GM18499 (cell line): ENCODE data around the gene COPS9.

Experiments
- ATAC-seq: cut with Tn5 transposase; IDR thresholded peaks from one replicate; pipeline ENCODE4 v1.9.1; 2021; ENCODE audit warnings: moderate number of reproducible peaks; ENCODE audit not compliant: insufficient read depth, unreplicated experiment

Gene COPS9

DNA sequence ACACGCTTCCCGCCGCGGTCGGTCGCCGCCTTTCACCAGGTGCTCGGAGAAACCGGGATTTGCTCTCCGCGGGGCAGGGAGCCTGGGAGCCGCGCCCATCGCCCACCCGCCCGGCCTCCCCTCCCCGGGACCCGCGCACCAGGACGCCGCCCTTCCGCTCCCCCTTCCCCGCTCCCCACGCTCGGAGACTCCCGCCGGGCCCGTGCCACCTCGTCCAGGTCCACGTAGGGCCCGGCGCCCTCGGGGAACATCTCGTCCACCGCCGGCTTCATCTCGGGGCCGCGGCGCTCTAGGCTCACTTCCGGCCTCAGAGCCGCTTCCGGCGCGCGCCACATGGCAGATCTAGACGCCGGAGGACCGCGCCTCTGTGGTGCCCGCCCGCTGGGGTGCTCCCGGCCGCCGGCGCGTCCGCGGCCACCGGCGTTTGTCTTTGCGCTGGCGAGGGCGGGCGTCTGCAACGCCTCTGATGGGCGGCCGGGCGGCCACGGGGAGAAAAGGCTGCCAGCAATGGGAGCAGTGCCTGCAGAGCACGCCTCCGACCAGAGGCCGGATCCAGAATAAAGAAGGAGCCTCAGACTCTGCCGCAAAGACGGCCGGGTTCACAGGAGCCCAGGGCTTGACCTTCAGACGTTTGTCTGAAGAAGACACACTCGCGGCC is at the start of gene COPS9:
COPS9 (minus strand) TSS at position 293 of the 658 bp plus-strand sequence; CDS start at position 272, 21 bp downstream.
- no peak for ATAC-seq

DNA sequence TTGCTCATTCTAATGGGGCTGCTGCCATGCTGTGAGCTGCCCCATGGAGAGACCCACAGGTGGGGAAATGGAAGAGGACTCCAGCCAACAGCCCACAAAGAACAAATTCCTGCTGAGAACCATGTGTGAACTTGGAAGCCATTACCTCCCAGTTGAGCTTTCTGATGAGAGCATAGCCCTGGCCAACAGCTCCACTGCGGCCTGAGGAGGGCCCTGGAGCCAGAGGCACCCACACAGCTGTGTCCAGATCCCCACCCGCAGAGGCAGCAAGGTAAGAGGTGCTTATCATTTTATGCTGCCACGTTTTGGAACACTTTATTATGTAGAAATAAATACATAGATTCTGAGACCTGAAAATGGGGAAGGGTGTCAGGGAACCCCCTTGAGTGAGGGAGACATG is 48.6 kb upstream of the COPS9 start:
- ATAC-seq, result no peak

DNA sequence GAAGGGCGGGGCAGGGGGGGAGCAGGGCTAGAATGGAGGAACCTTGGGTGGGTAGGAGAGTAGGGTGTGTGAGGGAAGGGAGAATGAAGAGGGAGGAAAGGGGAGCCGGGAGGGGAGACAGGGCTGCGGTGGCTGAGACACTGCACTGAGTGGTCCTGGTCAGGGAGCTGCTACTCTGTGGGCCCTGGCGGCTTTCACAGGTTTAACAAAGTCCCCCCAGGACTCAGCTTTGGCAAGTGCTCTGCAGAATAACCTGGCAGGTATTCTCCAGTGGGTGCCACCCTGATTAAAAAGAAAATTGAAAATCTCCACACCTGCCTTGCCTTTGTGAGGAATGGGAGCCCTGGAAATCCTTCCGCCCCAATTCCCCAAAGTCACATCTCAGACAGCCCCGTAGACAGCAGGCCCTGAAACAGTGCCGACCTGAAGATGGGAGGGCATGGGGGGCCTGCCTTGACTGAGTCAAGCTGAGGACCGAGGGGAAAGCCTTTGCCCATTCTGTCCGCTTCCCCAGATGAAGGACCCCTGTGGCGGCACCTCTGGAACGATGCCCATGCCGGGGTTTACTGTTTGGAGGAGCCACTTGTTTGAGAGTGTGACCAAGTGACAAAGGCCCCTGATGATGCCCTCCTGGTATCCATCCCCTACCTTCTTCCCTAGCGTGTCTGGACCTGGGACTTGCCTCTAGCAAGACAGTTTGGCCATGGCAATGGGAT is 47.9 kb upstream of the COPS9 start:
- ATAC-seq, result no peak

DNA sequence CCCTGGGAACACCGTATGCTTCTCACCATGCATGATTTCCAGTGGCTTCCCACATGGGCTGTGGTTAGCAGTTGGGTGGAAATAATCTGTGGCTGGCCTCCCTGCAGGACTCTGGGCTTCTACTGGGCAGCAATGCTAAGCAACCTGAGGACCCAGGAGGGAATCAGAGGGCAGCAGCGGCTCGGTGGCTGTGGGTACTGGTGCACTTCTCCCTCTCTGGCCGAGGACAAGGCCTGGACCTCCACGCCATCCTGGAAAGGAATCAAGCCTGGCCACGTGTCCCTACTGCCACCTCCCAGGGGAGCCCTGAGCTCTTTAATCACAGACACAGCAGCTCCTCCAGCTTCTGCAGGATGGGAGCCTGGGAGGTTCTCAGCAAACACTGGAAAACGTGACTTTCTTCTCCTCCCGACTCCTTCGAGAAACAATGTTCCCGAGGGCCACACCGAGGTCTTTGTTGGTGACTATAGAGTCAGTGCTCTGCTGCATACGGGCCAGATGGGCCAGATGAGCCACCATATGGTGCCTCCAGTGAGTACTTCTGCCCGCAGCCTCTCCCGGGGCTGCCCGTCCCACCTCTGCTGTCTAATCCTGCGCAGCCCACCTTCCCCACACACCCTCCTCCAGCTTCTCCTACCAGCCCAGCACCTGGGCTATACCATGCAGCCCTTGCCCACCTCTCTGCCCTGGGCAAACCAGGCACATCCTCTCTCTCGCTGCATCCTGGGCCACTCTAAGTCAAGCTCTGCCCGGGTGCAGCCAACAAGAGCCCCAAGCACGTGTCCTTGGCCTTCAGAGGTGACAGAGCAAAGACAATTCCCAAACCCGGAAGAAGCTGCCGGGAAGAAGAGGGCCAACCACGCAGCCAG is 47.1 kb upstream of the COPS9 start:
- no peak for ATAC-seq

DNA sequence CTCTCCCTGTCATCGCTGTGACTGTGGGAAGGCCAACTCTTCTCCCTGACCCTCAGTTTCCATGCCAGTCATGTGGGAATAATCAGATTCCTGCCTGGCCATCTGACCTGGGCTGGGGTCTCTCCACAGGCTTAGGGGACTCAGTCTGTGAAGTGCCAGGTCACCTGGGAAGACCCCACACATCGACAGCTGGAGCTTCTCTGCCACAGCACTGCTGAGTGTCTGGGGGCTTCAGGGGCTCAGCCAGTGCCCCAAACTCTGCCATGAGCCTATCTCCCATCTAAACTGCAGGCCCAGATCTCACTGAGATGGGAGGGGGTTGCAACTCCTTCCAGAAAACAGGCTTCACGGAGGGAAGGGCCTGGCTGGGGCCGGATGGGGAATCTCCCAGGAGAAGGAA is 46.4 kb upstream of the COPS9 start:
- ATAC-seq, result no peak

DNA sequence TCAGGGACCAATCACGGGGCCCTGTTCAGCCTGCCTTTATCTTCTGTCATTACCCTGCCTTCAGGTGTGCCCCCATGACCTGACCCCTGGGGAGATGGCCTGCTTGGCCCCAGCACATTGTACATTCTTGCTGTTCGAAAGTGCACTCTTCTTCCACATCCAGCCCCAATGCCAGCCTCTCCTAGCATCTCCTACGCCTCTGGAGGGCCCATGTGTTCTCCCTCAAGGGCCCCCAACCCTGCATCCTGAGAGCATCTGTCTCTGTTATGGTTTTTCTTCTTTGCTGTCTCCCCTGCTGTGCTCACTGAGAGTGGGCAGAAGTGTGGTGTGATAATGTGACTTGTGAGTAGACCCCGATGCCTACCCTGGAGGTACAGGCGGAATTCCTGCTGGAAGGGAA is 45.9 kb upstream of the COPS9 start:
- no peak for ATAC-seq

DNA sequence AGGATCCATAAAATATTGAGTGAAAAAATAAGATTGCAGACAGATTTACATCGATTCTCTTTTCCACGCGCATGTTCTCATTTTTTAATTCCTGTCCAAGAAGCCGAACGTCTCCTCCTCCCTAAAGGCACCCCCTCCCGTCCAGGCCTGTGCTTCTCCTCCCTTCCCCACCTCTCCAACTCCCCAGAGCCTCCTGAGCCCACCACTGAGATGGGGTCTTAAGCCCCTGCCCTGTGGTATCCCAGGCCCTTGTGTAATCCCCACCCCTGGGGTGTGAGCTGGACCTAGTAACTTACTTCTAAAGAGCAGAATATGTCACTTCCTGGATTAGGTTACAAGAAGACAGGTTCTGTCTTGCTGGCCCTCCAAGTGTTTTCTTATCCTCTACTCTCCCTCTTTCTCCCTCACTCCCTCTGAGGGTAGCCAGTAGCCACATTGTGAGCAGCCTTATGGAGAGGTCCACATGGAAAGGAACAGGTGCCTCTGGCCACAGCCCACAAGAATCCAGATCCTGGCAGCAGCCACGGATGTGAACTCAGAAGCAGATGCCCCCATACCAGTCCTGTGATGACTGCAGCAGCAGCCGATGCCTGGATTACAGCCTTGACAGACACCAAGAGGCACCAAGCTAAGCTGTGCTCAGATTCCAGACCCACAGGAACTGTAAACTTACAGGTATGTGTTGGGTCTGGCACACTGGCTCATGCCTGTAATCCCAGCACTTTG is 44.0 kb upstream of the COPS9 start:
- no peak for ATAC-seq

DNA sequence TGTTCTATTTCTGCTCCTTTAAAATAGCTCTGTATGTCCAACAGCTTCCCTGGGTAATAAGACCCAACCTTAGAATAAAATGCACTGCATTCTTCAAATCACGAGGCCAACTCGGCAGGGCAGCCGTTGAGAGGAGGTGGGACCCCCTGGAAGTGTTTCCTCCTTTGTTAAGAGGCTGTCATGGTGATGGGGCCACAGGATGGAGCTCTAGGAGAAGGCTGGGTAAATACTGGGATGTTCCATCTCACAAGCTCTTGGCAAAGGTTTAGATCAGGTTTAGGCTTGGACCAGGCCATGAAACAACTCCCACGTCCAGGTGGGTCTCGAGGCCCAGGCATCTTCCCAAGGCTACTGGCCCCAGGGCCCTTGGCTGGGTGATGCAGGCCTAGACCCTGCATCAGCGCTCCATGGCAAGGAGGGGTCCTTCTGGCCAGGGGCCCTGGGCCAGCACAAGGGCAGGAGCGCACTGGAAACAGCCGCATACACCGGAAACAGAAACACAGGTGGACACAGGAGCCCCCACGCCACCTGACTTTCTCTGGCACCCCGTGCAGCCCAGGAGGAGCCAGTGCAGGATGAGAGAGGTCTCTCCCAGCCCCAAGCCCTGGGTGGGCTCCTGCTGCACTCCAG is 43.2 kb upstream of the COPS9 start:
- ATAC-seq, result no peak

DNA sequence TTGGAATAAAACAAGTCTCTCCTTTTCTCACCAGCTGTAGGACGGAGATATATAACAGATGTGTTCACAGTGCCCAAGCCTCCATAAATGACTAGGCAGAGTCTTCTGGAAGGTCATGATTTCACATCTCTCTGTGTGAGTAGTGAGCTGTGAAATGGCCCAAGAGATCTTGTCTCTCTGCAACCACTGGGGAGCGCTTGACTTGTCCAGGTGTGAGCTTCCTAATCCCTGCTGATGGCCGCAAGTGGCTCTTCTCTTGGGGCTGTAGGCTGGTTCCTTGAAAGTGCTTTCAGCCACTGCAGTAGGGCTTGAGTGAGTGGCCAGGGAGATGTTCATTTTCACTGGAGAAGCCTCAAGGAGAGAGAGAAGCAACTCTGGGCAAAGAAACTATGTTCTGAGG is 42.5 kb upstream of the COPS9 start:
- no peak for ATAC-seq

DNA sequence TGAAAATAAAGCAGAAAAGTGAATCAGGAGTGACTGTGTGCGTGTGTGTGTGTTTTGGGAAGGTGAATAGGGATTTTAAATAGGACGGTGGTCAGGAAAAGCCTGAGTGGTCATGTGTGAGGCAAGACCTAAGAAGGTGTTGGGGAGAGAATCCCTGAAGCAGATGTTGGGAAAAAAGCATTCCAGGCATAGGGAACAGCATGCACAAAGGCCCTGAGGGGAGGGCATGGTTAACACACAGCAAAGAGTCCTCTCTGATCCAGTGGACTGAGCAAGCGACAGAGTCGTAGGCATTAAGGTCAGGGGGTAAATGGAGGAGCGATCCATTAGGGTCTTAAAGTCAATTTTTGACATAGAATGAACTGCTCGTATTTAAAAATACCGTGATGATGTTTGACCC is 38.4 kb upstream of the COPS9 start:
- ATAC-seq, result no peak

DNA sequence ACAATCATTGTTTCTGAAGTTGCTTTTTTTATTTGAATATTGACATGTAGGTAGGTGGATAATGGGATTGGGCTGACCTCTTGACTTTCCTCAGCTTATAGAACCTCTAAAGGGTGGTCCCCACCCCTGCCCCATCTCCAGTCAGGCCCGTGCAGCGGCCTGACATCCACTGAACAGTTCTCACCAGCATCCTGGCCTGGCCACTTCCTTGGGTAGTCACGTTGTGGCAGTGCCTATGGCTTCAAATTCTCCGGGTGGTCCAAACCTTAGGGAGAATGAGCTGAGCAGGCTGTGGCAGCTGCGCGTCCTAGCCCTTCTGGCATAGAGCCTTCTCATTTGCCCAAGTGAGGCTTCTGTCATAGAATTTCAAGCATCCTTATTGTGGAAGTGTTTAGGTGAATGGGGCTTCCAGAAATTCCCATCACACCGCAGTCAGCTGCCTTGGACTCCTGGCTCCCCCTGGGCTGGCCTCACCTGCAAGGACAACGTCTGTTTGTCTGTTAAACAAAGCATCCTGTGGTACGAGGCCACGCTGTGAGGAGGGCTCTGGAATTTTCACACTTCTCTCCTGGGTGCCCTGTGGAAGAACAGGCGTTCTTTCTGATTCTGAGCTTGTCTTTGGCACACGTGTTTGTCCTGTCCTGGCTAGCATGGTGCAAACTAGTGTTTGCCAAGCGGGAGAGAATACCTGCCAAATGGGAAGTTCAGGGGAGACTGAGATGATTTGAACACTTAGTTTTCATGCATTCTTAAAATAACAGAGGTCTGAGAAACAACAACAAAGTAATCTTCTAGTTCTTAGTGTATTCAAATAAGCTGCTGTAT is 36.2 kb upstream of the COPS9 start:
- ATAC-seq, result no peak

DNA sequence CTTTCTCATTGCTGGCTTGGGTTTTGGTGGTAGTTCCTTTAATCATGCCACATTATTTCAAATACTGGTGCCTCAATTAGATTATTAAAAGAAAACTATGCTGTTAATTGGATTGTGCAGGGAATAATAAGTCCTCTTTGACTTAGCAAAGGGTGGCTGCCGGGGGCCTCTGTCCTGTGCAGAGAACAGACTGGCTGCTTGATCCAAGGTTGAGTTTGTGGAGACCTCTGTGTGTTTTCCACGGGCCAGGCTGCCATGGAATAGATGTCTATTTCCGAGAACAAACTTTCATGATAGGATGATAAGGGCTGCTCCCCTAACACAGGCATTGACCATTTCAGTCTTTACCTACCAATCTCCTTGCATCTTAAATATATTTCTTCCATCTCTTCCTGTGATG is 34.8 kb upstream of the COPS9 start:
- ATAC-seq, result no peak

DNA sequence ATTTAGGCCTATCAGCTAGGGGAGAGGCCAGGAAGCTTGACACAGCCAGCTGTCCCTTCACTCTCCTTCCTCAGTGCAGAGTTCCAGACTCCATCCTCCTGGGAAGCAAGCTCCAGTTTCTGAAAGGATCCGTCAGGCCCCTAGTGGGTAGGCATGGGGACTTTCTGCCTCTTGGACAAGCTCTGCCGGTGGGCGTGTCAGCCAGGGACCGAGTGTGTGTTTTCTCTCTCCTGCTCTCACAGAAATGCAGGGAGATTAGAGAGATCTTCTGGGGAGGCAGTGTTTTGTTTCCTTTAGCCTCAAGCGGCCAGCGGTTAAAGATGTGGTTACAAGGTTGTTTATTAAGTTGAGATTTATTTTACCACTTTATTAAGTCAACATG is 34.2 kb upstream of the COPS9 start:
- no peak for ATAC-seq

DNA sequence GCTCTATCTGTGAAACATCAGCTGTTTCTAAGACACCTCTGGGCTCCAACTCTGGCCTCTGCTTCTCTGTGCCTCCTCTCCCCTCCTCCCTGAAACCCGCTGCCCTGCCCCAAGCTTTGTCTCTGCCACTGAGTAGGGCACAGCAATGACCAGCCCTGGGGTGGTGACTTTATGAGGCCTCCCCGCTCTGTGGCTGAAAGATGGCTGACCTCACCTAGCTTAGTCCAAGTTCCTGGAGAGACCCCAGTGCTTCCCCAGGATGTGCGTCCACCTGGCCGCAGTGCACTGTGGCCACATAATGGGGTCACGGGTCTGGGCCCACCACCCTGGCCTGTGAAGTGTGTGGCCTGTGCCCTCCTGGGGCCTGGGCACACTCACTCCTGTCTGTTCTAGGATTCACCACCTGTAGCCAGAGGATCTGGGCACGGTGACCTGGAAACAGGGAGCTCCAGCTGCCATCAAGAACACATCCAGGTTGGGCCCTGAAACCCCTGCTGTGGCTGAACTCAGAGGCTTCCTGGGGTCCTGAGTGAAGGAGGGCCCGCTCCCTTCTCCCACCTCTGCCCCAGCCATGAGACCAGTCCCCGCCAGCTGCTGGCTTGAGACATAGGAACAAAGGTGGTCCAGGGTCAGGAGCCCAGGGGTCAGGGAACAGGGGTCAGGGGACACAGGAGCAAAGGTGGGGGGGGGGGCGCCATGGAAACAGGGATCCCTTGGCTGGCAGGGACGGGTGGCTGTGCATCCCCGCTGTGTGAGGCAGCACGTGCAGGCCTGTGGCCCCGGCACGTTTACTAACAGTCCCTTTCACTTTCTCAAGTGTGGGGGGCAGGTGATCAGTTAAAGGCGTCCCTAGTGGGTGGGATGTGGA is 33.6 kb upstream of the COPS9 start:
- no peak for ATAC-seq

DNA sequence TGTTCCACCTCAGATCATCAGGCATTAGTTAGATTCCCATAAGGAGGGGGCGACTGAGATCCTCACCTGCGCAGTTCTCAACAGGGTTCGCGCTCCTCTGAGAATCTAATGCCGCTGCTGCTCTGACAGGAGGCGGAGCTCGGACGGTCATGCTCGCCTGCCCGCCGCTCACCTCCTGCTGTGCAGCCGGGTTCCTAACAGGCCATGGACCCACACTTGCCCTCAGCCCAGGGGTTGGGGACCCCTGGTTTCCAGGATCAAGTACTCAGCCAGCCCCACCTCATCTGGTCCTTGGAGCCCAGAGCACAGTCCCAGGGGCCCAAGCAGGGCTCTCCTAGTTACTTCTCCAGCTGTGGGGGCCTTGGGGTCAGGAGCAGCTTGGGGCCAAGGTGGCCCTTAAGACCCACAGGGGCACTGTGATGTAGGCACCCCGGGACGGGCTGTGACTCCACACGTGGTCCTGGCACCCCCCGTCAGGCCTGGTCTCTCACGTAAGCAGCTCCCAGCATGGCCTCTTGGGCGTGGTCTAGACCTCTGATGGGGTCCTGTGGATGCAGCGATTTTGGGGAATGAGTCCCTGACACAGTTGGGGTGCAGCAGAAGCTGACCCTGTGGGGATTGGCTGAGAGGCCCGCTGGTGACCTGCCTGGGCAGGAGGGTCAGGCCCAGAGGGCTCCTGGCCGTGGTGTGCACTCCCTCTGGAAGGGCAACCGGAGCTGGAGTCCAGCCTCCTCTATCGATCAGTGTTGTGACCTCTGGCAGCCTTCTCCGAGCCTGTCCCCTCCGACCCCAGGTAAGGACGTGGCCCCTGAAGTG is 32.6 kb upstream of the COPS9 start:
- ATAC-seq, result no peak

DNA sequence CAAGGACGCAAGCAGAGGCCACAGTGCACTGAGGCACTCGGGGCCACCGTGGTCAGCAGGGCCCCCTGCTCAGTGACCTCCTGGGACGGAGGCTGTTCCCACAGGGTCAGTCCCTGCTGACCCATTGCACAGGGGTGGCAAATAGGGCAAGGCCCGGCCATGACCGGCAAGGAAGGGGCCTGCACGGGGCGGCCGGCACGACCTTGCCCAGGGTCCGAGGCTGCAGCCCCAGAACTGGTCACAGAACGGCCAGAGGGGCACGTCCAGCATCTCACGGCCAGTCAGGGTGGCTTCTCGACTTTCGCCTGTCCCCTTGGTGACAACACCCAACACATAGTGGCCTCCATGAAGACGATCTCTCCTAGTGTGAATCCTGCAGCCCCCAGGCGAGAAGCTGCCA is 31.9 kb upstream of the COPS9 start:
- ATAC-seq, result no peak

DNA sequence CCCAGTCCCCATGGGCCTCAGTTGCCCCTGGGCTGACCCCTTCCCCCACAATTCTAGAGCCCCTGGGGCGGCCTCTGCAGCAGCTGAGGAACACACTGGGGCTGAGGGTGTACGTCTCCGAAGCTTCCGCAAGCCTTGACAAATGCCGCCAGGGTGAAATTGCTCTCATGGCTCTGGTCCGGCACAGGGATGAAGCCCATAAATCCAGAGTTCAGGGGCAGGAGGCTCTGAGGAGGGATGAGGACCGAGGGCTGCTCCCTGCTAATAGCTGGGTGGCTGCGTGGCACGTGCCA is 31.4 kb upstream of the COPS9 start:
- ATAC-seq, result no peak
